GM10847 (cell line): ENCODE results near the gene PLXNA4.

Experiments
- POLR2A ChIP-seq: IDR thresholded peaks from 2 replicates; pipeline ENCODE4 v1.6.1; 2011; ENCODE audit not compliant: insufficient read length; ENCODE audit errors: extremely low read depth

Gene PLXNA4

DNA sequence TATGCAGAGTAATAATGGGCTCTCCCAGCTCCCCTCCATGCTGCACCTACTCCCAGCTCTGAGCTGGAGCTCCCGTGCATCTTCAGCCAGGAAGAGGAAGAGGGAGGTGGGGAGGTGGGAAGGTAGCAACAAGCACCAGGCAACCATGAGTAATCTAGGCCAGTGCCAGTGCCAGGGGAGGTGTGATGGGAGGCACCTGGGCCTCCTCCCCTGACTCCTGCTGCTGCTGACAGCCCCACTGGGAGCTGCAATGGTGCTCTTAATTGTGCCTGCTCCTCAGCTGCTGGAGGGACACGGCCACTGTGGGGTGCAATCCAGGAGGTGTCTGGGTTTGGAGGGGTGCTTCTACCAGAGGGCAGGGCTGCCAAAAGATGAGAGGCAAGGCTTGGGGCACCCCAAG lies 243.0 kb downstream of the PLXNA4 start:
- TF ChIP-seq POLR2A, result no peak

GRCh38 chr7:132328760-132329159 lies 247.5 kb downstream of the PLXNA4 start:
- no peak for TF ChIP-seq POLR2A

DNA sequence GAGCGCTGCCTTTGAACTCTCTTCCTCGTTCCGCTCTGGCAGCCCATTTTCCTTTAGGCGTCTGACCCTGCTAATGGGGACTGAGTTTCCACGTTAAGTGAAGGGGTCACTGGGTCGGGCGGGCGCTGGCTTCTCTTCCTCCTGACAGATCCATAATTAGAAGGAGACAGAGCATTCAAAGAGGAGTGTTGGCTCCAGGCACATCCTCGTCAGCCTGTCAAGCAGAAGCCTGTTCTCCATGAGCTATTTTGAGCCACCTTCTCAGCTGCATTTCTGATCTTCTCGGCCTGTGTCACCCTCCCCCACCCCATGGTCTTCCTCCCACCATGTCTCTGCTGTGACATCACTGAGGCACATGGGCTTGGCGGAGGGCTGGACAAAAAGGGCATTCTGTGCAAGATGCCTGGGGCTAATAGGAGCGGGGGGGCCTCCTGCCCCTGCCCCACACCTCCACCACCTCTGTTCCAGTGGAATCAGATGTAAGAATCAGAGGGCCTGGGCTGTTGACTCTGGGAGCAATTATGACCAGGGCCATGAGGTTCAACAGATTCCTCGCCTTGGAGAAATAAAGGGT lies 248.1 kb downstream of the PLXNA4 start:
- TF ChIP-seq POLR2A, result no peak

- TF ChIP-seq POLR2A, result no peak
These were observed 249.2 kb downstream of the PLXNA4 start for GRCh38 chr7:132326878-132327589.

DNA sequence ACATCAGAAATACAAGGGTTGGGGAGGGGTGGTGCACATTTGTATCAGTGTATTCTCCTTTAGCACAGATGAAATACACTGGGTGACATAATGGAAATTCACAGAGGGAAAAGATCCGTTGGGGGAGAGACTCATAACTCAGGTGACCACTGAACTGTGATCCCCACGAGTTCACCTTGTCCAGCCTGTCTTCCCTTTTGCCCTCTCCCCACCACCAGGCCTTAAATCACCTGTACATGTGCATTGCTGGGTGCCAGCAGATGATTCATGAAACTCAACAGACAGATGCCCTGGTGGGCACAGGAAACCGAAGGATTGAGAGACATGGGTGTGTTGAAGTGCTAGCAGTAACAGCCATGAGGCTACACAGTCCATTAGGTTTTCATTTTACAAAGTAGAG lies 253.3 kb downstream of the PLXNA4 start:
- no peak for TF ChIP-seq POLR2A

DNA sequence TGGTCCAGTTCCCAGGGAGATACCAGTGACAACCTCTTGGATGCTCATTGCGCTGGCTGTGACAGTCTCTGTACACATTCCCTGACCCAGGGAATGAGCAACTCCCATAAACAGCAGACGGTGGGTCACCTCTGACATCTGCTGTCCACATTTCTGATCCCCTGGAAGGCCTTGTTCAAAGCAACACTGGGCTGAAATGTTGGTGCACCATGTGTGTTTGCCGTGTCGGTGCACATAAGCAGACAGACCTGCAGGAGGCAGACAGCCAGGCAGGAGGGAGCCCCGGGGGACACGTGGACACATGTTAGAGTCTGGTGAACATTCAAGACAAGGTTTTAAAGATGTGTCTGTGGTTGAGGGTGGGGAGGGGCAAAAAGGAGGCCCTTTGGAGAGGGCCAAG lies 254.9 kb downstream of the PLXNA4 start:
- TF ChIP-seq POLR2A, result no peak

DNA sequence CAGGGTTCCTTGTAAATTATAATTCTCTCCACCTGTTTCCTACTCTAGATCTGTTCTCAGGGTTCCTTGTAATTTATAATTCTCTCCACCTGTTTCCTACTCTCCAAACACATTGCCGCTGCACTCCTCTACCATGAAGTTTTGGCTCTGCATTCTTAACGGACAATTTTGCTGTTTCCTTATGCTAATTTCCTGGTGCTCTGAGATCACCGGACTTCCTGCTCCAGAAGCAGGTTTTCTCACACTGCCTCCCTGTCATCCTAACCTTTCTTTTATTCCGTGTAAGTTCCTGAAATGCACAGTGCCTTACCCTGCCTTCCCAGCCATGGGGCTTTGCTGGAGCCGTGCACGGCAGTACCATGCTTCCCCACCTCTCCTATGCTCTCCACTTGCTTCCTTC lies 256.8 kb downstream of the PLXNA4 start:
- TF ChIP-seq POLR2A, result no peak

GRCh38 chr7:132318352-132319318 lies 257.6 kb downstream of the PLXNA4 start:
- no peak for TF ChIP-seq POLR2A

DNA sequence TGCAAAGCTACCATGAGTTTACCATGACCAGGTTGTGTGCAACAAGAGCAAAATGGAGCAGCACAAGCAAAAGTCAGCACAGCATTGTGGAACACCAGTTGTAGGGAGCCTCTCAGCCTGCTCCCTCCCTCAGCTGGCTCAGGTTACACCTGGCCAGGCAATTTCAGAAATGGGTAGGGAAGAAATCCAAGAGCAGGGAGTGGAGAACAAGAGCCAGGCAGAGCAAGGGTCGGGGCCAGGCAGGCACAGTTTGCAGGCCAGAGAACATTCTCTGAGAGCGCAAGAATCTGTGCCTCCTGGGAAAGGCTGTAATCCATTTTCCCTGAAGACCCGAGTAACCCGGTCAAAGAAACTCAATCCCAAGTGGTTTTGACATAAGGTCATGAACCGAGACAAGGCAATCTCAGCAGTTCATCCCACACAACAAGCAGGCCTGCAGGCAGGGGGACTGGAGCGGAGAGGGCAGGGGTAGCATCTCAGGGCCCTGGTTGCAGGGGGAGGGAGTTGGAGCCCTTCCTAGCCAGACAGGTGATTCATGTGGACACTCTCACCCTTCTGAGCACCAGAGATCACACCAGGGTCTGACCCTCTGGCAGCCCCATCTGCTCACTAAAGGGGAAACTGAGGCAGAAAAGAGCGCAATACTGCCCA lies 258.4 kb downstream of the PLXNA4 start:
- no peak for TF ChIP-seq POLR2A

- TF ChIP-seq POLR2A, result no peak
These were observed 263.7 kb downstream of the PLXNA4 start for GRCh38 chr7:132312531-132313055.

DNA sequence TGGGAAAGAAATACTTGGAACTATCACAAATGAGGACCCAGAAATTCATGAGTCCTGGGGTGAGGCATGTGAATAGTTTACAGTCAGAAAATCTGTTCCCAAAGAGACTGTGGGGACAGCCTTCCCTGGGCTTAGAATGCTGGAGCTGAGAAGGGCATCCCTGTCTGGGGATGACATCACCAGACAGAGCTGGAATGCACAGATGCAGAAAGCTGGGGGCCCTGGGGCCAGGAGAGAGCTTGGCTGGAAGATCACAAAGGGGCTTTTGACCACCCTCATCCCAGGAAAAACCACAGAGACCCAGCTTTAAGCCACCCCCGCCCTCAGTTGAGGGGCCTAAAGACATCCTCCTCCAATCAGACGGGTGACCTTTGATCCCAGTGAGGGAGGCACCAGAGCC lies 264.5 kb downstream of the PLXNA4 start:
- TF ChIP-seq POLR2A, result no peak

DNA sequence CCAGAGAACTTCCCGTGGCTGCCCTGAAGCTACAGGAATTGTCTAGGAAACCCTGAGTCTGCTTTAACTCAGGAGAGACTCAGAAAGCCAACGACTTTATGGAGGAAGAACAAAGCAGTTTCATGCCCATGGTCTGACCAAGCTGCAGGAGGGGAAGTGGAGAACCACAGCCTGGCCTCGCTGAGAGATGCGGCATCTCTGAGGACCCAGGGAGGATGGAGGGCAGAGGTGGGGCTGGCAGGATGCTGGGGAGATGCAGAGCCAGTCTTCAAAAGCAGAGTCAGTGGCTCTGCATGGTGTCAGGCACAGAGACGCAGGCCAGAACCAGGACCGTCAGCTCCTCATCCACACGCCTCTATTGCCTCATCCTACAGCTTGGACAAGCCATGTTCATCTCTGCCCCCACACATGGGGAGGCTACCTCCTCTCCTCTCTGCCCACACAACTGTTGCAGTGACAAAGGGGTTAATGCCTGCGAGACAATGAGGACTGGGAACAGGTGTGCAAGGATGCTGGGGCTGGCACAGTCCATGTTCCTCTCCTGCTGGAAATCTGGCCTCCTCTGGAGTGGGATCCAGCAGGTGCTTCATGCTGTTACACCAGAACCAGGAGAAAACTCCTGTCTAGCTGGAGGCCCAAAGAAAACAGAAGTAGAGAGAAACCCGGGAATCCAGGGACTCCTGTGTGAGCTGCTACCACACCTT lies 267.0 kb downstream of the PLXNA4 start:
- no peak for TF ChIP-seq POLR2A

GRCh38 chr7:132307465-132307864 lies 268.8 kb downstream of the PLXNA4 start:
- no peak for TF ChIP-seq POLR2A

GRCh38 chr7:132300599-132301277 lies 275.5 kb downstream of the PLXNA4 start:
- no peak for TF ChIP-seq POLR2A

DNA sequence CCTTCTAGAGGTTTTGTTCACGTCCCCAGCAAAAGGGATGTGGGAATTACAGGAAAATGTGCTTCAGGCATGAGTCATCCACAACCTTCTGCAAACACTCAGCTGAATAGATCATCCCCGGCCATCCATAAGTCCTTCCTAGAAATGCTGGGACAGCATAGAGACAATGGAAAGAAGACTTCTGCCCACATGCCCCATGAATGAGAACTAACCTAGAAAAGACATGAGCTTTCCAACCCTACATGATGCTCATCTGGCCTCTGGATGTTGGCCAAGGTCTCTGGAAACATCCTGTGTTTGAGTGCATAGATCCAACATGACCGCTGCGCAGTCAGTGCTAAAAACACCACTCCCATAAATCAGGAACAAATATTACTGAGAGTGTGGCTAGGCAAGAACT lies 277.5 kb downstream of the PLXNA4 start:
- TF ChIP-seq POLR2A, result no peak

- no peak for TF ChIP-seq POLR2A
These were observed 279.4 kb downstream of the PLXNA4 start for GRCh38 chr7:132296820-132297219.
